Measurements from ENCODE around the gene CTNNA1. TPM values are rescaled to one million over a fixed set of nuclear protein-coding genes. Genes with fewer than 3 reads are reported as not detected.

CTNNA1 gene
- total and polyA plus RNA-seq, 2 of the 8 experiments (the other 6 are each of a cell fraction or from before 2014, with no cell fraction given), result 115 to 349 TPM

DNA sequence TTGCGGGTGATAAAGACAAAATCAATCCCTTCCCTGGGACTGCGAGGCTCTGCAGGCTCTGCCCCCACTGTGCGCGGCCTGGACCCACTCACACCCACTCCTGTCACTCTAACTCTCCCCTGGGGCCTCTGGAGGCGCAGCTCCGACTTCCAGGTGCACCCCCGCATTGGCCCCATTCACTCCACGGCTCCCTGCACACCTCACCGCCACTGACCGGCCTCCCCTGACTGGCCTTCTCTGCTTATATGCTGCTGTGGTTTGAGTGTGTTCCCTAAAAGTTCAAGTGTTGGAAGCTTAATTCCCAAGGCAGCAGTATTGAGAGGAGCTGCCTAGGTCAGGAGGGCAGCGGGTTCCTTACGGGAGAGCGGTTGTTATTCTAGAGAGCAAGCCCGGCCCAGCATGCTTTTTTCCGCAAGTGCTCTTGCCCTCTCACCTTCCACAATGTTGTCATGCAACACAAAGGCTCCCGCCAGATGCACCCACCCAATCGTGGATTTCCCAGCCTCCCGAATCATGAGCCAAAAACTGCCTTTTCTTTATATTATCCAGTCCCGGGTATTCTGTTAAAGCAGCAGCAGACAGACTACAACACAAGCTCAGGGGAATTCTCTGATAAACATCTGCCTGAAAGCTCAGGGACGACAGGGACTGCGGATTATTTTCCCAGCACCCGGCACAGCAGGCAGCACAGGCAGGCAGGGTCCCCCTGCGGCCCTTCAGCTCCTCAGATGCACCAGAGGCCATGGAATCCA lies 195.4 kb downstream of the CTNNA1 start:
- Histone ChIP-seq H2BK12ac (ENCODE audit: low read depth, low read length) (no peak overlapping the region), H2AK5ac (ENCODE audit: low read depth, low read length) (no peak overlapping the region), H3K23me2 (ENCODE audit: low read depth, low read length) (no peaks in the 10 kb centered on the region), H3K4me2 (ENCODE audit: insufficient read depth in 1 of 2, low read depth in 2 of 2, low read length in 2 of 2) (no peak overlapping the region), H2BK120ac (replicated peaks; ENCODE audit: low read depth, low read length) (no peak overlapping the region), H3K36me3 (ENCODE audit: control insufficient read depth in 2 of 4, insufficient read depth in 4 of 4, low read length in 3 of 4) (no peaks in the 10 kb centered on the region), H4K8ac (ENCODE audit: extremely low read depth, insufficient read depth, low read length) (no peak overlapping the region), H3K4ac (replicated peaks; ENCODE audit: insufficient read length, low read depth, low read length) (no peak overlapping the region), H3K4me3 (ENCODE audit: extremely low read depth in 1 of 4, insufficient read depth in 2 of 4, low read depth in 3 of 4, low read length in 4 of 4) (no peak overlapping the region), H3K27ac (ENCODE audit: low read depth, low read length) (no peak overlapping the region), H3K9ac (replicated peaks in 1 of 4; ENCODE audit: extremely low read depth in 1 of 4, low read depth in 3 of 4, low read length in 3 of 4) (no peak overlapping the region; a peak in 1 of 7 replicates), H3K23ac (ENCODE audit: insufficient read length) (no peak overlapping the region), H3K79me1 (ENCODE audit: low read depth, low read length) (no peaks in the 10 kb centered on the region), H4K5ac (ENCODE audit: insufficient read length, low read depth, low read length) (no peak overlapping the region), H3K9me3 (ENCODE audit: insufficient read depth in 2 of 2, low read depth in 1 of 2, low read length in 1 of 2) (no peaks in the 10 kb centered on the region), H3K14ac (ENCODE audit: insufficient read length) (no peak overlapping the region), H3K27me3 (replicated peaks in 1 of 4; ENCODE audit: control insufficient read depth in 3 of 4, extremely low read depth in 1 of 4, insufficient read depth in 3 of 4, low read length in 3 of 4) (no peaks in the 10 kb centered on the region), H3K79me2 (ENCODE audit: control insufficient read depth in 1 of 2, insufficient read depth in 2 of 2, low read length in 2 of 2) (no peaks in the 10 kb centered on the region), H3K56ac (replicated peaks; ENCODE audit: insufficient read length, low read depth, low read length) (no peak overlapping the region), H2BK5ac (ENCODE audit: low read depth, low read length) (no peak overlapping the region), H2AFZ (ENCODE audit: low read length) (no peak overlapping the region), H4K20me1 (replicated peaks in 1 of 2; ENCODE audit: control insufficient read depth in 1 of 2, insufficient read depth in 2 of 2, low read length in 2 of 2) (peaks cover 0 to 3% of the 10 kb centered on the region in 2 experiments), H3K4me1 (replicated peaks in 1 of 4; ENCODE audit: control insufficient read depth in 3 of 4, insufficient read depth in 4 of 4, low read length in 3 of 4) (peaks cover 0 to 24% (median 11%) of the 10 kb centered on the region in 4 experiments; a peak in 6 of 7 replicates), H2BK15ac (ENCODE audit: low read length) (no peak overlapping the region), H4K91ac (replicated peaks; ENCODE audit: insufficient read length, low read length) (no peak overlapping the region), H2BK20ac (ENCODE audit: low read length) (no peak overlapping the region), H3K18ac (ENCODE audit: extremely low read depth, low read length) (0 out of 2 replicates have a peak overlapping the region, but pooled peaks have one; percentile 48)
- DNase-seq (ENCODE audit: low read depth in 1 of 2, low spot score in 2 of 2) (no peak), FAIRE-seq (no peak)
- POLR2A ChIA-PET (ENCODE audit: partially characterized antibody), result interaction anchor here (0.8 to 1.8 kb wide), 2 partner anchors 15 to 28 kb away, joined by 3 to 5 read pairs; no protein-coding TSS in a partner anchor
- WGBS, 2 experiments (ENCODE audit: extremely low coverage in 1 of 2, insufficient coverage in 1 of 2, insufficient read length in 1 of 2, insufficient replicate concordance in 2 of 2, low coverage in 1 of 2, low lambda C conversion rate in 2 of 2, missing lambda C conversion rate in 1 of 2), result 82% methylated on average over 23 of the region's 23 CpGs; no CpG with 5 or more reads in 1 of the 2 experiments
- CTCF ChIA-PET (ENCODE audit: partially characterized antibody), result interaction anchor here (0.7 to 3.1 kb wide), 11 partner anchors 7 to 312 kb away, joined by 3 to 19 read pairs (median 4); no protein-coding TSS in a partner anchor
- TF ChIP-seq, protein P1, sequence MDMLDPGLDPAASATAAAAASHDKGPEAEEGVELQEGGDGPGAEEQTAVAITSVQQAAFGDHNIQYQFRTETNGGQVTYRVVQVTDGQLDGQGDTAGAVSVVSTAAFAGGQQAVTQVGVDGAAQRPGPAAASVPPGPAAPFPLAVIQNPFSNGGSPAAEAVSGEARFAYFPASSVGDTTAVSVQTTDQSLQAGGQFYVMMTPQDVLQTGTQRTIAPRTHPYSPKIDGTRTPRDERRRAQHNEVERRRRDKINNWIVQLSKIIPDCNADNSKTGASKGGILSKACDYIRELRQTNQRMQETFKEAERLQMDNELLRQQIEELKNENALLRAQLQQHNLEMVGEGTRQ (IDR thresholded peaks at IDR 0.05; ENCODE audit: low read length), result no peak
- TF ChIP-seq POLR2A (IDR thresholded peaks at IDR 0.05; ENCODE audit: control extremely low read depth in 1 of 2, low read depth in 2 of 2, low read length in 2 of 2) (no peak), RBBP5 (IDR thresholded peaks at IDR 0.05; ENCODE audit: borderline replicate concordance, low read depth, low read length) (no peak), TAF7 (optimal IDR thresholded peaks at IDR 0.05; ENCODE audit: borderline replicate concordance, low read depth, low read length) (no peak), BRCA1 (IDR thresholded peaks at IDR 0.05; ENCODE audit: low read depth, low read length) (no peak), BCL11A (IDR thresholded peaks at IDR 0.05; ENCODE audit: low read depth in 2 of 2, low read length in 2 of 2) (no peak), PHF8 (conservative IDR thresholded peaks at IDR 0.05; ENCODE audit: low read depth, low read length) (no peak), SIN3A (conservative IDR thresholded peaks at IDR 0.05 in 1 of 2, IDR thresholded peaks at IDR 0.05 in 1 of 2; ENCODE audit: low read depth in 1 of 2, low read length in 2 of 2) (no peak), RAD21 (IDR thresholded peaks at IDR 0.05 in 1 of 2, conservative IDR thresholded peaks at IDR 0.05 in 1 of 2; ENCODE audit: low read depth in 2 of 2, low read length in 2 of 2) (no peak)
- TF ChIP-seq, protein P2, sequence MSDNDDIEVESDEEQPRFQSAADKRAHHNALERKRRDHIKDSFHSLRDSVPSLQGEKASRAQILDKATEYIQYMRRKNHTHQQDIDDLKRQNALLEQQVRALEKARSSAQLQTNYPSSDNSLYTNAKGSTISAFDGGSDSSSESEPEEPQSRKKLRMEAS (IDR thresholded peaks at IDR 0.05), result no peak
